SKM-1 treated with dmso at 0.1 percent for 144 hours (cell line): ENCODE data around the gene B2M.
"Not testable (repeated sequence)": the region's sequence is repeated elsewhere in the genome, so short reads cannot be mapped to it uniquely, and the experiment has no call there.

Experiments used
- DNase-seq: peaks from one replicate; lab custom pipeline; 2025; ENCODE audit not compliant: unreplicated experiment; lab: John Stamatoyannopoulos, UW

B2M gene

DNA sequence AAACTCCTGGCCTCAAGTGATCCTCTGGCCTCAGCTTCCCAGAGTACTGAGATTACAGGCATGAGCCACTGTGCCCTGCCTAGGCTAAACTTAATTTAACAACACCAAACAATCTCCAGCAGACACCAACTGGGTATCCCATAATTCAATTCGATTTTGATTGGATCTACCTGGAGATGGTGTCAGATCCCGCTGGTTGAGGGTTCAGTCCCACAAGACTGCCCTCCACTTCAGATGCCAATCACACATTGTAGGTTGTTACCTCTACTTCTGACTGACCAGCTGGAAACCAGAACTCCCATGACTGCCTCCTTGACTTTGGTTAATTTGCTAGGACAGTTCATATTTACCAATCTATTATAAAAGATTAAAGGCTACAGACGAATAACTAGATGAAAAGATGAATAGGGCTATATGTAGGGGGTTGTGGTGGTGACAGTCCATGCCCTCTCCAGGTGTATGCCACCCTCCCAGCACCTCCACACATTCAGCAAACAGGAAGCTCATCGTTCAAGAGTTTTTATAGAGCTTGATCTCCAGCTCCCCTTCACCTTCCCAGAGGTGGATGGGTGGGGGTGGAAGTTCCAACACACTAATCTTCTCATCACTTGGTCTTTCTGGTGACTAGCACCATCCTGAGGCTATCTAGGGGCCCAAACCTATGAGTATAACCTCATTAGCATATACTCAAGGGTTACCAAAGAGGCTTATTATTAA, 9.3 kb downstream of the B2M start:
- DNase-seq: no peak

DNA sequence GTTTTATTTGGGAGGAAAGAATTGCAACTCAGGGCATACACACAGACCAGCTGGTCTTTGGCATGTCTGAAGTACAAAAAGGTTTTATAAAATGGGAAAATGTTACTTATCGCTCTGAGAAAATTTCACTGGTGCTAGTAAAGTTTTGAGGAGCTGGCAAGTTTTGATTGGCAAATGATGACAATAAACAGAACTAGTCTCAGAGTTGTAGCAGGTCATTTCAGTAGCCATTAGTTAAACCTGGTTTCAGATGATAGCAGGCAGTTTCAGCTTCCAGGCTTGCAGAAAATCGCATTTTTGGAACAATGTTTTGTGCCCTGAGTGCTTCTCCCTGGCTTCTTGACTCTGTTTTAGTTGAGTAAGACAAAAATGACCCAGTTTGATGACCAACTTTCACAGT, 10.7 kb downstream of the B2M start:
- no peak for DNase-seq

DNA sequence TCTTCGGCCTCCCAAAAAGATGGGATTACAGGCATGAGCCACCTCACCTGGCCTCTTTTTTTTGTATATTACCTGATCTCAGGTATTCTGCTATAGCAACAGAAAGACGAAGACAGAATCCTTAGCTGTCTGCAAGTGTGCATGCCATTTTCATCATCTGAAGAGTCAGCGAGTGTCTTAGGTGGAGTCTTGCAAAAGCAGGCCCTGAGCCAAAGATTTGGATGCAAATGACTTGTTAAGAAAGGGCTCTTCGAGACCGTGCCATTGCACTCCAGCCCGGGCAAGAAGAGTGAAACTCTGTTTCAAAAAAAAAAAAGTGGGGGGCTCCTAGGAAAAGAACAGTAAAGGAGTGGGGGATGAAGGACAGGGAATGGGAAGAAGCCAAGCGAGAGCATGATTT, 14.8 kb downstream of the B2M start:
- no peak for DNase-seq

DNA sequence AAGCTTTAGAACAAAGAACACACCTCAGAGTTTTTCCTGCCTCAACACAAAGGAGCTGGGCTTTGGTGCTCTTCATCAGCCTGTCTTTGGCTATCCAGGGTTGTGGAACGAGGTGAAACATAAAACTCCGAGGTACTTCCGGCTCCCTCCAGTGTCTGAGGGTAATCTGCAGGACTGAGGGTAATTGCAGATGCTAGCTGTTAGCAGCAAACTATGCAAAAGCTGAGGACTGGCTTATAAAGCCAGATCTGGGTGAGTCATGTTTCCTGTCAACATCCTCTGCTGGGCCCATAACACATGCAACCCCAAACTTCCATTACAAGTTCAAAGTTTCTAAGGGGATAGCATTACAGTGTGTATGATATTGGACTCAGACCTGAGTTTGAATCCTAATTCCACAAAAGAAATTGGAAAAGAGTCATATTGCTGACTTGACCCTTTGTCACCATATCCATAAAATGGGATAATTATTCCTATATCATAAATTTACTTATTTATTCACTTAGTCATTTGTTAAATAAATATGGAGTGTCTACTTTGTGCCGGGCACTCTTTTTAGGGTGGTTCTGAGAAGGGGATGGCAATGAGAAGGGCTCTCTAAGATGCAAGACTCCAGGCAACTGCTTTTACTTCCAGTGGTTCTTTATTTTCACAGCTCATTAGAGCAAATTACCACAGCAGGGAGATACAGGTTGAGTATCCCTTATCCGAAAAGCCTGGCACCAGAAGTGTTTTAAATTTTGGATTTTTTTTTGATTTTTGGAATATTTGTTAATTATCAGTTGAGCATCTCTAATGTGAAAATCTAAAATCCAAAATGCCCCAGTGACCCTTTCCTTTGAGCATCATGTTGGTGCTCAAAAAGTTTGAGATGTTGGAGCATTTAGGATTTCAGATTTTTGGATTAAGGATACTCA, 15.5 kb downstream of the B2M start:
- DNase-seq: peak; percentile 67

DNA sequence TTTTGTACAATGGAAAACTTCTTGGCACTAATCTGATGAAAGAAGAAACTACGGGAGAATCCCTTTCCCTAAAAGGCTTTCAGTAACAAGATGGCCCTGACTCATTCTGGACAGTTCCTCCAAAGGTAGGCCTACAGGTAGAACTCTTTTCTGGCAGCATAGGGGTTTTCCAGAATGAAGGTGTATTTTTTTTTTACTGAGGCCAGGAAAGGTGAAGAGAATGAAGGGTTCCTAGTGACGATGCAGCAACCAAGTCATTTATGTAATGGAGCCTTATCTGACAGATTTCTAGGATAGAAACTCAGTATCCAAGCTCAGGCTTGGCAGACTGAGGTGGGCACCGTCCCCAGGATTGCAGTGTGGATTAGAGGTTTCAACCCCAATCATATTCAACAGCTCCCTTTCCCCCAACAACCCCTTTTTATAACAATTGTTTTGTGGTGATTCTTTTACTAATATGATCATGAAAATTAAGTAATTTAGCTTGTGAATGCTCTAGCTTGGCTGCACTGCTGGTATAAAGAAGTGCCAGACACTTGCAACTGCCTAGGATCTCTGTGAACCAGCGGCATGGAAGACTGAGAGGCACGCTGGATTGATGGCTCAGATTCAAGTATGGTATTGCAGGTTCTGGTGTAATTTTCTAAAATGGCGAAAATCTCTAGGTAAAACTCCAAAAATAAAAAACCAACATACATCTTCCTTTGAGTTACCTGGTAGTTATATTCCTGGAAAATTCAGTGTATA, 16.3 kb downstream of the B2M start:
- no peak for DNase-seq

DNA sequence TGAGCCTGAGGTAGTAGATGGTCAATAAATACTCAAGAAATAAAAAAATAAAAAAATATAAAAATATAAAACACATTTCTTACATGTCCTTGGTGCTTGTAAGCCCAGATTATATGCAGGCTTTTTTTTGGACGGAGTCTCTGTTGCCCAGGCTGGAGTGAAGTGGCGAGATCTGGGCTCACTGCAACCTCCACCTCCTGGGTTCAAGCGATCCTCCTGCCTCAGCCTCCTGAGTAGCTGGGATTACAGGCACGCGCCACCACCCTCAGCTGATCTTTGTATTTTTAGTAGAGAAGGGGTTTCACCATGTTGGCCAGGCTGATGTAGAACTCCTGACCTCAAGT, 16.9 kb downstream of the B2M start:
- not testable (repeated sequence) for DNase-seq

DNA sequence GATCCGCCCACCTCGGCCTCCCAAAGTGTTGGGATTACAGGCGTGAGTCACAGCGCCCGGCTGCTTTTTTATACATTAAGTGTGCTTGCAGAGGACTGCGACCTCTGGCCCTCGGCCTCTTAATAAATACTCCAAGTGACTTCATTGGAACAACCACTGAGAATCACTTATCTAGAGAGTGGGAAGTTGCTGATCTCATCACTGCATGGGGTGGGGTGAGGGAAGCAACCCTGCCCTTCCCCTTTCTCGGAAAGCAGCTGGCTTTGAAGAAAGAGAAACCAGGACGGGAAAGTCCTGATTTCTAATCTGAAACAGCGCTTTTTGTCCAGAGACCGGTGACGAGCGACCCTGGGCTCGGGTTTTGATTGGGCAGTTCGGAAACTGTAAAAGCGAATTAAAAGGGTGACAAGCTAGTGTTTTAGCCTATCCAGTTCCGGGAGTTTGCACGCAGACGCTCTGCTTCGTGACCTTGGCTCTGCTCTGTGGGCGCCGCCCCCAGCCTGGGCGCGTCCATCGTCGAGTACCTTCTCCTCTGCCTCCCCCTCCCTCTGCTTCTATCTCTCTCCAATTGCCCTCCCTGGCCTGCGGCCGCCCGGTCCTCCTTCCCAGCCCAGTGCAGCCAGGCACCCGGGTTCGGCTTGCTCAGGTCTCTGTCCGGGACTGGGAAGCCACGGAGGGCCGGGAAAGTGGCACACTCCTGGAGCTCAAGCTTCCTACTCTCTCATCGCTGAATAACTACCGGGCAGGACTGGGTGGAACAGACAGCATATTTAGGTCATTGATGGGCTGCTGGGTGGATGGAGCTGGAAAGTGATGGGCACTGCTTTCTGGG, 17.5 kb downstream of the B2M start:
- DNase-seq: peak; percentile 98

DNA sequence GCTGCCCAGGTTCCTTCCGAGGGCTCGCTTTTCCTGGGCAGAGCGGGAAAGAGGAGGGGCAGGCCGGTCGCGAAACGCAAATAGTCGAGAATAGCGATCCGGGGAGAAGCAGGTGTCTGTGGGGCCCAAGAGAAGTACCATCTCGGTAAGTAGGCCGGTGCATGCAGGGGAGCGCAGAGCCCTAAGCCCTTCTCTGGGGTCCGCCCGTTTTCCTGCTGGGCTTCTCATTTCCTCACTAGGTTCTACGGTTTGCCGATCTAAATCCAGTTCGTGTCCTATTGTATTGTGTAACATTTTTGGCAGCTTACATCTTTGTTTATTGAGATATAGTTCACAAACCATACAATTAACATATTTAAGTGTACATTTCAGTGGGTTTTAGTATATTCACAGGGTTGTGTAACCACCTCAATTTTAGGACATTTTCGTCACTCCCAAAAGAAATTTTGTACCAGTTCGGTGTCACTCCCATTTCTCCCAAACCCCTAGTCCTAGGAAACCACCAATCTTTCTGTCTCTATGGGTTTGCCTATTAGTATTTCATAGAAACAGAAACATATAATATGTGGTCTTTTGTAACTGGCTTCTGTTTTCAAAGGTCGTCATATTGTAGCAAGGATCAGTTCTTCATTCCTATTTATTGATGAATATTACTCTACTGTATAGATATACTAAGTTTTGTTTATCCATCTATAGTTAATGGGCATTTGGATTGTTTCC, 18.3 kb downstream of the B2M start:
- DNase-seq: no peak

DNA sequence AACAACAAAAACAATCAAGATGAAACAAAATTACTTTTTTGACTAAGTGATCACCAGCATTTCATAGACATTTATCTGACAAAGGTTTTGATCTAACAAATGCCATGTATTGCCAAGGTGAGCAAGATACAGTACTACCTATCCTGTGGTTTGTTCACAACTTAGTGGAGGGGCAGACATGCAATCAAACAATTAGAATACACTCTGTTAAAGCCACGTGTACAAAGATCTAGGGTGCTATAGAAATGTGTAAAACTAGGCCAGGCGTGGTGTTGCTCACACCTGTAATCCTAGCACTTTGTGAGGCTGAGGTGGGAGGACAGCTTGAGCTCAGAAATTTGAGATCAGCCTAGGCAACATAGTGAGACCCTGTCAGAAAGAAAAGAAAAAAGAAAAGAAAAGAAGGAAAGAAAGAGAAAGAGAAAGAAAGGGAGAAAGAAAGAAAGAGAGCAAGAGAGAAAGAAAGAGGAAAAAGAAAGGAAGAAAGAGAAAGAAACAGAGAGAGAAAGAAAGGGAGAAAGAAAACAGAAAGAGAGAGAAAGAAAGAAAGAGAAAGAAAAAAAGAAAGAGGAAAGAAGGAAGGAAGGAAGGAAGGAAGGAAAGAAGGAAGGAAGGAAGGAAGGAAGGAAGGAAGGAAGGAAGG, 23.6 kb downstream of the B2M start:
- DNase-seq: no peak

DNA sequence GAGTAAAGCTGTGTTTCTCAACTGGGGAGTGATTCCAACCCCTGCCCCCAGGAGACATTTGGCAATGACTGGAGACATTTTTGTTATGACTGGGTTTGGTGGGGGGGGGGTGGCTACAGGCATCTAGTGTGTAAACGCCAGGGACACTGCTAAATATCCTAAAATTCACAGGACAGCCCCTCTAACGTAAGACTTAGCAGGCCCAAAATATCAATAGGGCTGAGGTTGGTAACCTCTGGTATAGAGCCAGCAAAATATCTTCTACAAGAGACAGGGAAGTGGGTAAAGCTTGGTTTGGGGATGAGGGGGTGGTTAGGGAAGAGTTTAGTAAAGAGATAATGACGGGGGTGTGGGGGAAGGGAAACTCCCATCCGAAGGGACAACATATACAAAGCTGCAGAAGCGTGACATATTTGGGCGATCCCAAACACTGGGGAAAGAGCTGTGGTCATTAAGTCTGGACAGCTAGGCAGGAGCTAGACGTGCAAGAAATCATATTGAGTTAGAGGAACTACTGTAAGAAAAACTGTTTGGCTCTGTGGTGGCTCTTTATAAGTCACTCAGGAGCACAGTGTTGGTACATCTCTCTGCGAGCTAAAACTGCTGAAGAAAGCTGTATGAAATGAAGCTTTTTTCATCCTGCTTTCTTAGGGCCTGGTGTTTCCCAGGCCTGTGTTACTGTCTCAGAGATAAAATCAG, 24.3 kb downstream of the B2M start:
- peak; percentile 41 for DNase-seq

DNA sequence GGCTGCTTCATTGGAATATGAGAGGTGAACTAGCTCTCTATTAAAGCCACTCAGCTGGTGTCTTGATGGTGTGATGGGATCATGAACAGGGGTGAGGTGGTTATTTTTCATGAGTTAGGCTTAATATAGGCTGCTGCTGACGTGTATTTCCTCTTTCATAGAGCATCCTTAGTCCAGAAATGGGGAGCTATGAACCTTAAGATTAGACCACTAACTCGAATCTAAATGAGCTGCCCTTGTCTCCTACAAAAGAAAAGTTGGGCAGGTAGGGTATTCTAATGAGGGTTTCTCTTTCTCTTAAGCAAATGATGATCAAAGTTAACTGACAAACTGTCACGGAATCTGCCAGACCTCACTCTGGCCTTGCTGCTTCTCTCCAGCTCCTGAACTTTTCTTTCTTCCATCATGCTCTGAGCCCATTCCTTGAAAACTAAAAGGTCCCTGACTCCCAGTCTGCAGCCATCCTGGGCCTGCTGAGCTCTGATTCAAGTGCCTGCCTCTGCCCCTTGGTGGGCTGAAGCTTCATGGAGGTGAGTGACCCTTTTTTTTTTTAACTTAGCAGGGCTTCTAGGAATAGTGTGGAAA, 25.0 kb downstream of the B2M start, which contains the start of gene TRIM69:
TRIM69 (plus strand) TSS at position 348 of the 585 bp plus-strand sequence; CDS start at position 525, 177 bp downstream.
- DNase-seq: no peak

DNA sequence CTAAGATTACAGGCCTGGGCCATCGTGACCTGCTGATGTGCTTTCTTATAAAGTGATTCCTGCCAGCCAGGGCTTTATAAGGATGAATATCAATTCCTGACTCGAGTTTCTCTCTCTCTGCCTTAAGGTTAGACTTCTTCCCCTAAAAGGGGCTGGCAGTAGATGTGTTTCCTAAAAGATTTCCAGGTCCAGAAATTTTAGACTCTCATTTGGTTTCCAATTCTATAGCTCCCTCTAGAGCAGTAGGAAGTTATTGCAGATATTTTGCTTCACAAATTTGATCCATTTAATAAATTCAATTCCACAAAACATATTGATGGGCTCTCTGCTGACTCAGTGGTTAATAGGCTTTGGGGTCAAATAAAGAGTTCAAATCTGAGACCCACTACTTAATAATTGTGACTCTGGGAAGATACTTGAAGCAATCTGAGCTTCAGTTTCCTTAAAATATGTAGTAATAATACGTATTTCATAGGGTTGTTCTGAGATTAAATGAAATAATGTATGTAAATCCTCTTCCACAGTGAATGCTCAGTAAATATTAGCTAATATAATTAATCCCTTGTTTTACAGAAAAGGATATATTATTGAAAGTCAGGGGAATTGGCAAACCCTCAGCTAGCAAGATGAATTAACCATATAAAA, 27.1 kb downstream of the B2M start:
- DNase-seq: peak; percentile 49

DNA sequence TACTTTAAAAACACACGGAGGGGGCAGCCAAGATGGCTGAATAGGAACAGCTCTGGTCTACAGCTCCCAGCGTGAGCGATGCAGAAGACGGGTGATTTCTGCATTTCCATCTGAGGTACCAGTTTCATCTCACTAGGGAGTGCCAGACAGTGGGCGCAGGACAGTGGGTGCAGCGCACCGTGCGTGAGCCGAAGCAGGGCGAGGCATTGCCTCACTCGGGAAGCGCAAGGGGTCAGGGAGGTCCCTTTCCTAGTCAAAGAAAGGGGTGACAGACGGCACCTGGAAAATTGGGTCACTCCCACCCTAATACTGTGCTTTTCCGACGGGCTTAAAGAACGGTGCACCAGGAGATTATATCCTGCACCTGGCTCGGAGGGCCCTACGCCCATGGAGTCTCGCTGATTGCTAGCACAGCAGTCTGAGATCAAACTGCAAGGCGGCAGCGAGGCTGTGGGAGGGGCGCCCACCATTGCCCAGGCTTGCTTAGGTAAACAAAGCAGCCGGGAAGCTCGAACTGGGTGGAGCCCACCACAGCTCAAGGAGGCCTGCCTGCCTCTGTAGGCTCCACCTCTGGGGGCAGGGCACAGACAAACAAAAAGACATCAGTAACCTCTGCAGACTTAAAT, 28.0 kb downstream of the B2M start:
- not testable (repeated sequence) for DNase-seq

DNA sequence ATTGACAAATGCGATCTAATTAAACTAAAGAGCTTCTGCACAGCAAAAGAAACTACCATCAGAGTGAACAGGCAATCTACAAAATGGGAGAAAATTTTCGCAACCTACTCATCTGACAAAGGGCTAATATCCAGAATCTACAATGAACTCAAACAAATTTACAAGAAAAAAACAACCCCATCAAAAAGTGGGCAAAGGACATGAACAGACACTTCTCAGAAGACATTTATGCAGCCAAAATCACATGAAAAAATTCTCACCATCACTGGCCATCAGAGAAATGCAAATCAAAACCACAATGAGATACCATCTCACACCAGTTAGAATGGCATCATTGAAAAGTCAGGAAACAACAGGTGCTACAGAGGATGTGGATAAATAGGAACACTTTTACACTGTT, 32.1 kb downstream of the B2M start:
- not testable (repeated sequence) for DNase-seq

DNA sequence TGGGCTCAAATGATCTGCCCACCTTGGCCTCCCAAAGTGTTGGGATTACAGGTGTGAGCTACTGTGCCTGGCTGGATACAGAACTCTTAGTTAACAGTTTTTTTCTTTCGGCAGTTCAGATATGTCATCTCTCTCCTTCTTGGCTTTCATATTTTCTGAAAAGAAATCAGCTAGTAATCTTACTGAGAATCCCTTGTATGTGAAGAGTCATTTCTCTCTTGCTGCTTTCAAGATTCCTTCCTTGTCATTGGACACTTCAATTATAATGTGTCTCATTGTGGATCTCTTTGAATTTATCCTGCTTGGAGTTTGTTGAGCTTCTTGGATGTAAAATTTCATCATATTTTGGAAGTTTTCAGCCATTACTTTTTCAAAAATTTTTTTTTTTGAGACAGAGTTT, 42.0 kb downstream of the B2M start:
- no peak for DNase-seq

DNA sequence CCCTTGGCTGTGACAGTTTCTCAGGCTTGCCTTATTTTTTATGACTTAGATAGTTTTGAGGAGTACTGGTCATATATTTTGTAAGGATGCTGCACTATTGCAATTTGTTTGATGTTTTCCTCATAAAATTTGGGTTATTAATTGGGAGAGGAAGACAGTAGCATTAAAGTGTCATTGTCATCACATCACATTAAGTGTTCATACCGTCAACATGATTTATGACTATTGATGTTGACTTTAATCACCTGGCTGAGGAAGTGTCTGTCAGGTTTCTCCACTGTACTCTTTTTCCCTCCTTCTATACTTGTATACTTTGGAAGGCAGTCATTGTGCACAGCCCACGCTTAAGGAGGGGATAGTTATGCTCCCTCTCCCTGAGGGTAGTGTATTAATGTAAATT, 51.9 kb downstream of the B2M start:
- no peak for DNase-seq

DNA sequence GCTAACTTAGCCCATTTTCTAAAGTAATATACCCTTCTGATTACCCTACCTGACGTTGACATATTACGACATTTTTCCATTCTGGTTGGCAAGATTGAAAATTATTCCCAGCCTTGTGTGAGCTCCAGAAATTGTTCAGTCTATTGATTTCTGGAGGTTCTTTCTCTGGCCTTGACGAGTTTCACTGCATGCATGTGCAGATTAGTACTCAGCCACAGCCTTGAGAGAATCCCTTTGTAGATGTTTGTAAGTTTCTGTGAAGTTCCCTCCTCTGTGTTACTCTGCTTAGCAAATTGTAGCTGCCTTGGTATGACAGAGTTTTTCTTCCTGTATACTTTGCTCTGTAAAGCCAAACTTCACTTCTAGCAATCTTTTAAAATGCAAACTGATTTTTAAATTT, 52.5 kb downstream of the B2M start:
- no peak for DNase-seq

DNA sequence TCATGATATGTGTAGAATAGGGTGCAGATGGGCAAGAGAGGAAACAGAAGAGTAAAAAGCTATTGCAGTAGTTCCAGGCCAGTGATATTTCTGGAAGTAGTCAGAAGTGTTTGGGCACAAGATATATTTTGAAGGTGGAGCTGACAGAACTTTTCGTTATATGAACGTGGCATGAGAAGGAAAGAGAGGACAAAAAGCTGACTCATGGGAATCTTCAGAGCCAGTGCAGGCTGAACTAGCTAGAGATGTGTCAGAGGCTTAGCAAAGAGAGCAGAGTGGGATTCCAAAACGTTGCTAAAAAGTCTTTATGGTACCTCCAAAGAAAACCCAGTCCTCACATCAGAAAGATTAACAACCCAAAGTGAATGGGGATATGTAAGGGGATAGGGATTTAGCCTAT, 53.7 kb downstream of the B2M start:
- DNase-seq: no peak
